ES-I3 (cell line): ENCODE results near the gene RANBP1.

Experiments used
- H3K36me3 ChIP-seq: 2 replicates; pipeline ENCODE4 v1.6.1; 2013; ENCODE audit warnings: mild to moderate bottlenecking, low read length, control low read depth, moderate library complexity; ENCODE audit not compliant: insufficient read depth
- H3K4me1 ChIP-seq: 2 replicates; pipeline ENCODE4 v1.6.1; 2013; ENCODE audit warnings: mild to moderate bottlenecking, control low read depth, low read length; ENCODE audit not compliant: insufficient read depth
- H3K9ac ChIP-seq: 2 replicates; pipeline ENCODE4 v1.6.1; 2013; ENCODE audit warnings: low read depth, mild to moderate bottlenecking, low read length, moderate library complexity
- H3K9me3 ChIP-seq: 2 replicates; pipeline ENCODE4 v1.6.1; 2013; ENCODE audit warnings: mild to moderate bottlenecking, low read length, moderate library complexity; ENCODE audit not compliant: control insufficient read depth, insufficient read depth

Gene RANBP1

DNA sequence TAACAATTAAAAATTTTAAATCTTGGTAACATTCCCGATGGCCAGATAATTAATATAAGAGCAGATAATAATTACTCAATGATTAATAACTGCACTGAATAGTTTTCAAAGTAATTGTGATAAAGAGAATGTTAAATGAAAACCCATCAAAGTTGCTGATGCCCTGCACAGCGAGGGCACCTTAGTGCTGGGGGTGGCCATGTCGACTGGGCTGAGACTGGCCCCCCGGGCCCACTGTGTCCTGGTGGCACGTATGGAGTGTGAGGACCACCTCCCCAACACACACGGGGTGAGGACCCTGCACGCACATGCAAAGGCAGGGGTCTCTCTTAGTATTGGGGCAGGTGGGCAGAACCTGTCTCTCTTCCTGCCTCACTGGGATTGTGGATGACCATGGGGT, 50.0 kb downstream of the RANBP1 start:
- no peaks in the 10 kb centered on the region for H3K9me3 ChIP-seq
- no peaks in the 10 kb centered on the region for H3K36me3 ChIP-seq
- no peak overlapping the region for H3K9ac ChIP-seq
- no peaks in the 10 kb centered on the region for H3K4me1 ChIP-seq

DNA sequence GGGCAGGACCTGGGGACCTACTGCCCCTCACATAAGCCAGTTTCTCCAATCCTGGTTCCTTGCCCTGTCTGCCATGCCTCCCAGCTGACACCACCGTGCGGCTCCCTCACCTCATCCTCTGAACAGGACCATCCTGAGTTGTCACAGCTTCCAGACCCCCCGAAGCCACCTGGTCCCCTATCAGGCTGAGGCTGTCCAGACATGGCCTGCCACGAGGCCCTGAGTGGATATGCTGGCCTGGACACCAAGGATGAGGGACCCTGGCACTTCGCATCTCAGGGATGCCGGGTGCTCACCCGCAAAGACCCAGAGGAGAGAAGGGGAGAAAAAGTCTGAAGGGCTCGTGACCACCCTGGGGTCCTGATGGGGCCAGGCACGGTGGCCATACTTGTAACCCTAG, 50.8 kb downstream of the RANBP1 start:
- H3K36me3 ChIP-seq = no peaks in the 10 kb centered on the region
- H3K9ac ChIP-seq = no peak overlapping the region
- no peaks in the 10 kb centered on the region for H3K9me3 ChIP-seq
- no peaks in the 10 kb centered on the region for H3K4me1 ChIP-seq

DNA sequence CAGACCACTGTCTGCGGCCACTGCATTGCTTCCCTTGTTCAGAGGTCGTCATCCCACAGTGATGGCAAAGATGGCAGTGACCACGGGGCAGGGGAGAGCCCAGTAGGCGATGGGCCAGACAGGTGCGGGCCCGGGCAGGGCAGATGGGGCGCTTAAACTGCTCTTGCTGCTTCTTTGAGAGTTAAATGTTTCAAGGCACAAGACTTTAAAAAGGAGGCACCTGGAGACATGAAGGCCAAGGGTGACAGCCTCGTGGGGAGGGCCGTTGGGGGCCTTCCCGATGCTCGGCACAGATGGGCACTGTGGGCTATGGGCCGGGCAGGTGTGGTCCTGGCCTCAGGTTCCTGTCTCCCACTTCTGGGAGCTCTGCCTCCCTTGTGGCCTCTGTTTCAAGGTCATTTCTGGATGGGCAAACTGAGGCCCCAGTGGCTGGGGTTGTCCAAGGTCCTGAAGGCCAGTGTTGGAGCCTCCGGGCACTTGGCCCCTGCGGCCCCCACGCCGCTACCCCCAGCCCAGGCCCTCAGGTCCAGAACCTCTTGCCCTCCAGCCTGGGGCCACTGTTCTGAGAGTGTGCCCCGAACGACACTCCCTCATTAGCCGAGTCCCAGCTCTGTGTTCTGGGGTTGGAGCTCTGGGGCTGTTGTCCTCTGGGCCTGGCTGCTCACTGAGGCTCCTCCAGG, 51.9 kb downstream of the RANBP1 start:
- Histone ChIP-seq H3K9ac (no peak overlapping the region), H3K36me3 (no peaks in the 10 kb centered on the region), H3K9me3 (no peaks in the 10 kb centered on the region), H3K4me1 (no peaks in the 10 kb centered on the region)

DNA sequence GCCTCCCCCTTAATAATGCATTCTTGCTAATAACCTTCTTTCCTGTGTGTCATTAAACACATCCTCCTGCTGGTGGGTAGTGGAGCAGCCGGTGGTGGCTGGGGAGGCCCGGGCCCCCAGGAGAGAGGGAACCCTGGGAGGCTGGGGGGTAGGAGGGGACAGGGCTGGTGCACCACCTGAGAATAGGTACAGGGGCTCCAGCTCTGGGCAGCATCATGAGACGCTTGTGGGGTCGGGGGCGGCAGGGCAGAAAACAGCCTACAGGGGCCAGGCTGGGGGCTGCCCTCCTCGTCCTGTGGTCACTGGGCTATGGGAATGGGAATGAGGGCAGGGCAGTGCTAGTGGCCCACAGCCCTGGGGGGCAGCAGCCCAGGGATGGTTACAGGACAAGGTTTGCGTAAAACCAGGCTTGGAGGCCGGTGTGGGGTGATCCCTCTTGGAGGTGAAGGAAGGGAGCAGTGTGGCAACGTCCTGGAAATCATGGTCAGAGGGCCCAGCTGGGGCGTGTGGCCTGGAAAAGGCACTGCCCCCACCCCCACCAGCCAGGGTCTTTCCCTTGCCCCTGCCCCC, 53.4 kb downstream of the RANBP1 start:
- H3K9ac ChIP-seq = no peak overlapping the region
- H3K4me1 ChIP-seq = no peaks in the 10 kb centered on the region
- no peaks in the 10 kb centered on the region for H3K36me3 ChIP-seq
- H3K9me3 ChIP-seq = no peaks in the 10 kb centered on the region

DNA sequence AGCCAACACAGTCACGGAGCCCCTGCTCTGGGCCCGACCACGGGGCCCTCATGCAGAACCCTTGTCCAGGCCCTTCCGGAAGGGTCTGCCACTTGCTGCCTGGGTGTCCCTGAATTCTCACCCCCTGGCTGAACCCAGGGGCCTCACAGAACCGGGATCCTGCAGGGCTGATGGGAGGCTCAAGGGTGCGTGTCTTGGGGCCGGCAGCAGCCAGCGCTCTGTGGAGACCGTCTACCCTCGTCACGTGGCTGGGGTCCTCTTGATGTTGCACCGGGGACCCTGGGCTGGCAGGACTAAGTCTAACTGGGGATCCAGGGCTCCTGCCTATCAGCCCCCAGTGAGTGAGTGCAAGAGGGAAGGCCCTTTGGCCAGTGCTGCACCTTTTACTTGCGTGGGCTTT, 54.3 kb downstream of the RANBP1 start:
- no peaks in the 10 kb centered on the region for H3K4me1 ChIP-seq
- H3K9ac ChIP-seq = no peak overlapping the region
- no peaks in the 10 kb centered on the region for H3K36me3 ChIP-seq
- no peaks in the 10 kb centered on the region for H3K9me3 ChIP-seq

DNA sequence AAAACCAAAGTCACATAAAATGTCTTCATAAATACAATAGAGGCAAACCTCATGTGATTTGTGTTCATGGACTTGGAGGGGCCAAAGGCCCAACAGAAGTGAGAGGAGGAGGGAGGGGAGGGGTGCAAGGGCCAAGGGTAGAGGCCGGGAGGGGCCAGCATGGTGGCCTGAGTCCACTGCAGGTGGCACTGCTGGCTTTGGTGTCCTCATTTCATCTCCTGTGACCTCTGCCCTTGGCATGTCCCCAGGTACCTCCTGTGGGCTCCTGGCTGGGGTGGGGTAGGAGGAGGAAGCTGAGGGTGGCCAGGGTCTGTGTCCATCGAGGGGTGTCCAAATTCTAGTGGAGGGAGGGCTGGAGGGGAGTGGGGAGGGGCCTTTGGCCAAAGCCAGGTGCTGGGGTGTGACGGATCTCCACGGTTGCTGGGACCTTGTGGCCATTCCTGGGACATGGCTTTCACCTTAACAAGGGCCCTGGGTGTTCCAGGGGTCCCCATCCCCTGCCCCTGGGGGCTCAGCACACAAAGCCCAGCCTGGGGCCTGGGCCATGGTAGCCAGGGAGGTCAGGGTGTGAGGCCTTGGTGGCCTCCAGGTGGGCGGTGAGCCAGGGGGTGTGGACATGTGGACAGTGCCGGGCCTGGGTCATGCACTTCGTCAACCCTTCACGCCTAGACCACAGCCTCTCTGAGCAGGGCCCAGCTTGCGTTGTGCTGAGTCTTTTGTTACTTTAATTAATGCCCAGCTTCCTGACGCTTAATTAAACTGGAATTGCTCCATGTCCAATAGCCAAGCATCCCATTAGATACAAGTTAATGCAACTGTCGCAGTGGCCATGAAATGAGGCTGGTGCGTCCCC, 55.6 kb downstream of the RANBP1 start:
- no peaks in the 10 kb centered on the region for H3K4me1 ChIP-seq
- H3K9me3 ChIP-seq = no peaks in the 10 kb centered on the region
- H3K9ac ChIP-seq = no peak overlapping the region
- H3K36me3 ChIP-seq = no peaks in the 10 kb centered on the region

DNA sequence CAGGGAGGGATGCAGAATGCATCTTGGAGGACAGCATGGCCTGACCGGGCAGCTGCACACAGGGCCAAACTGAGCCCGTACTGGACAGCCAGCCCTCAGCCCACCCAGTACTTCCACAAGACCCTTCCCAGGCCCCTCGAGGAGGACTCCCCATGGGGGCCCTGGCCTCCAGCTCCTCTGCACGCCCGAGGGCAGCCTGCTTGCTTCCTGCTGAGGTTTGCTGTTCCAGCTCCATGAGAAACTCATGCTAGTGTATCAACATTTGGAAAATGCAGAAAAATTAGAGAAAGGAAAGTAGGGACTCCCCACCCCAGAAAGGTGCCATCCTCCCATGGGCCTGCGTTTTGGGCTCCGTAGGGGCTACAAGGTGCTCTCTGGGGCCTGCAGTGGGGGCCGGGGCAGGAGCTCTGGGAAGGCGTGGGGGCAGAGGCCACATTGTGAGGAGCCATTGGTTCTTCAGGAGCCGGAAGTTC, 56.3 kb downstream of the RANBP1 start:
- Histone ChIP-seq H3K9me3 (no peaks in the 10 kb centered on the region), H3K36me3 (no peaks in the 10 kb centered on the region), H3K9ac (no peak overlapping the region), H3K4me1 (no peaks in the 10 kb centered on the region)

DNA sequence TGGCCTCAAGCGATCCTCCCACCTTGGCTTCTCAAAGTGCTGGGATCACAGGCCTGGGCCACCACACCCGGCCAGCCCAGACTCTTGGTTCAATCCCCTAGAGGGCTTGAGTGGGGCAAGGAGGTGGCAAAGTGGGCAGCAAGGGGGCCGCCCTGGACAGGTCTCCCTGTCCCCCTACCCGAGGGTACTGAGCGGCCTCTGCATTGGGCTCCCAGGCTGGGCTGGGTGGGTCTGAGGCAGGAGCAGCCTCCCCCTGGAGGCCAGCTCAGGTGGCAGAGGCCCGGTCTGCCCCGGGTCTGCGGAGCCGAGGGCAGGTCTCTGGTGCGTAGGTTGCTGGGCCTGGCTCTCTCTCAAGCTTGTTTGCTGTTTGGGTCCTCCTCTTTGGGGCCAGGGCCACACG, 57.3 kb downstream of the RANBP1 start:
- H3K9ac ChIP-seq = no peak overlapping the region
- no peaks in the 10 kb centered on the region for H3K9me3 ChIP-seq
- H3K36me3 ChIP-seq = no peaks in the 10 kb centered on the region

DNA sequence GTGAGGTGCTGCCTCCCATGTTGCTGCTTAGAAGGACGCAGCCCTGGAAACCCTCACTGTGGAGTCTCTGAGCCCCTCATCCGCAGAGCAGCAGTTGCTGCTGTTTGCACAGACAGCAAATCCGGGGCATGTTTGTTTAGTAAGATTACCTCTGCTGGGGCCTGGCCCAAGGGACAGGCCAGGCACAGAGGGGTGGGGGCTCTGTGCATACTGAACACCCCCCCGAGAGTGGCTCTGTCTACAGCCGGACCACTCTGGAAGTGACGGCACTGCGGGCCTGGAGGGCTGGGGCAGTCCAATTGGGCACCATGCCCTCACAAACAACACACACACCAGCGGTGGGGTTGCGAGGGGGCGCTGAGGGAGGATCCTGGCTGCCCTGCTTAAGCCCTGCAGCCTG, 57.9 kb downstream of the RANBP1 start:
- Histone ChIP-seq H3K9me3 (no peaks in the 10 kb centered on the region), H3K9ac (no peak overlapping the region), H3K4me1 (no peaks in the 10 kb centered on the region), H3K36me3 (no peaks in the 10 kb centered on the region)

More for the DNA sequence above, 57.3 kb downstream of the RANBP1 start:
- no peaks in the 10 kb centered on the region for H3K4me1 ChIP-seq

DNA sequence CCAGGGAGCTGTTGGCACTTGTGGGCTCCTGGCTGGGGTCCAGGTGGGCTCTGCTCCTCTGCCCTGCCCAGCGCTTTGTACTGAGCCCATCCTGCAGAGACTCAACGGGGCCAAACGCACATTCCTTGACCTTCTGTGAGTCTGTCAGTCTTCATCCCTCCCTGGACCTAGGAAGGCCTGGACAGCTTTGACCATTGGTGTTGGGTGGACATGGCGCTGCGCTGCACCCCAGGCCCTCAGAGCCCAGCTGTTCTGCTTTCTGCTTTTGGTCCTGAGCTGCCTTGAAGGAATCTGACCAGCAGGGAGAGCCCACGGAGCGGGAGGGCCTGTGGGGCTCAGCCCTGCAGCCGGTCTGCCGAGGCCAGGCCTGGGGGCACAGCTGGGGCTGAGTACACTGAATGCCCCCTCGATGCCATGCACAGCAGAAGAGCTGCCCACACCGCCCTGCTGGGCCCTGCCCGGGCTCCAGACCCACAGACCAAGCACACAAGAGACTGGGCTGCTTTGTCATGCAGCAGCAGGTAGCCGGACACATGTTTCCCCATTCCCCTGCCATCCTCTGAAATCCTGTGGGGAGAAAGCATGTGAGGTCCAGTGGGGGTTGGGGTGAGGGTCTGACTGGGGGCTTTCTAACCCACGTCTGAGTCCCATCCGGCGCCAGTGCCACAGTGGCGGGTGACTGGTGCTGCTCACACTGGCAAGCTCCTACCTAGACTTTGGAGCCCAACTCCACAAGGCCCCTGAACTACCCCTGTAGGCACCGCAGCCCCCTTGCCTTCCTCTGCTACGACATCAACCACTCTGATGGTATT, 59.1 kb downstream of the RANBP1 start:
- H3K9ac ChIP-seq = no peak overlapping the region

DNA sequence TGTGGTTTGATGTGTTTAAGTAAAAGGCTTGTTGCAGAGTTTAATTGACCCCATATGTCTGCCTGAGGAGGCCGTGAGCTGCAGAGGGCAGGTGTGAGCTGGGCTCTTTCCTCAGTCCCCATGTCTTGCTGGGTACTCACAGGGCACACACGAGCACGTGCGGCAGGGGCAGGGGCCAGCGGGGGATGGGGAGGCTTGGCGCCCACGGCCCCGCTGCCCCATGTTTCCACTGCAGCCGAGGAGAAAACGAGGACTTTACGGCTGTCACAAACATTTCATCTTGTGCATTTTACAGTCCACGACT, 59.6 kb downstream of the RANBP1 start:
- no peaks in the 10 kb centered on the region for H3K9me3 ChIP-seq
- no peak overlapping the region for H3K9ac ChIP-seq
- H3K4me1 ChIP-seq = no peaks in the 10 kb centered on the region
- no peaks in the 10 kb centered on the region for H3K36me3 ChIP-seq

More for the DNA sequence above, 59.1 kb downstream of the RANBP1 start:
- Histone ChIP-seq H3K36me3 (no peaks in the 10 kb centered on the region), H3K4me1 (no peaks in the 10 kb centered on the region), H3K9me3 (no peaks in the 10 kb centered on the region)

DNA sequence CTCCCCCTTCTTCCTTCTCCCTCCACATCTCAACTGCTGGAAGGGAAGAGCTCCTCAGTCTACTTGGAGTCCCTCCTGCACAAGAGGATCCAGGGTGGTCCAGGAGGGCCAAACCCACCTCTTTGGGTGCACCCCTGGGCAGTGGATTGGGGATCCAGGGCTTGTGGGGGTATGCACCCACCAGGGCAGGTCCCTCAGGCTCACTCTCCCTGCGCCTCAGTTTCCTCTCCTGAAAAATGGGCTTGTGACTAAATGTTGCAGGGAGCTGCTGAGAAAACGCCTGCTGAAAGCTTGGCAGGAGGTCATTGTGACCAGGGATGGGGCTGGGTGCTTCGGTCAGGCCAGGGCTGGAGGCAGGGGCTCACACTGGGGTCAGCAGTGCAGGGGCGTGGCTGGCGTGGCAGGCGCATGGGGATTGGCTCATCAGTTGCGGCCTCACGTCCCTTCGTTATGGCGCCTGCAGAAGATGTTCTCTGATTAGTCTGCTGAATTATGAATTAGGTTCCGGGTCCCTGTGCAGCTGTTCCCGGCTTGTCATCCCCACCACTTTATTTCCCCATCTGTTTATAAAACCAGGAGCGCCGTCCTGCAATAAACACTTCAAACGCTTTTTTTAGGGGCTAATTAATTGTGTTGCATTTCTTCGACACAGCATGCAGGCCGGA, 60.6 kb downstream of the RANBP1 start:
- Histone ChIP-seq H3K4me1 (no peaks in the 10 kb centered on the region), H3K36me3 (no peaks in the 10 kb centered on the region), H3K9ac (no peak overlapping the region), H3K9me3 (no peaks in the 10 kb centered on the region)
